GM21737 (cell line): ENCODE measurements around the gene SPATA13.

ENCODE experiments used
- ATAC-seq: cut with Tn5 transposase; IDR thresholded peaks from one replicate; pipeline ENCODE4 v1.9.1; 2021; ENCODE audit warnings: mild to moderate bottlenecking, moderate library complexity; ENCODE audit not compliant: unreplicated experiment

The SPATA13 gene

DNA sequence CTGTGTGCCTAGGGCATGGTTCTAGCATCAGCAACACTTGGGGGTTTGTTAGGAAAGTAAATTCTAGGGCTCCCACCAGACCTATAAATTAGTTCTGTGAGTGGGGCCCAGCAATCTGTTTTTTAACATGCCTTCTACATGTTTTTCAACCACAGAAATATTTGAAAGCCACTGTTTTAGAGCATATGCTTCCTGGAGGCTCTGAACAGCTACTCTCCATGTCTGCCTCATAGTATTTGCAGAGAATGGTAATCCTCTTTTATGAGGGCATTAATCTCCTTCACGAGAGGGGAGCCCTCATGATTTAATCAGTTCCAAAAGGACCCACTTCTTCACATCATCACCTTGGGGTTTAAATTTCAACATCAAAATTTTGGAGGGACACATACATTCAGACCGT, 6.0 kb downstream of the SPATA13 start:
- ATAC-seq: no peak

DNA sequence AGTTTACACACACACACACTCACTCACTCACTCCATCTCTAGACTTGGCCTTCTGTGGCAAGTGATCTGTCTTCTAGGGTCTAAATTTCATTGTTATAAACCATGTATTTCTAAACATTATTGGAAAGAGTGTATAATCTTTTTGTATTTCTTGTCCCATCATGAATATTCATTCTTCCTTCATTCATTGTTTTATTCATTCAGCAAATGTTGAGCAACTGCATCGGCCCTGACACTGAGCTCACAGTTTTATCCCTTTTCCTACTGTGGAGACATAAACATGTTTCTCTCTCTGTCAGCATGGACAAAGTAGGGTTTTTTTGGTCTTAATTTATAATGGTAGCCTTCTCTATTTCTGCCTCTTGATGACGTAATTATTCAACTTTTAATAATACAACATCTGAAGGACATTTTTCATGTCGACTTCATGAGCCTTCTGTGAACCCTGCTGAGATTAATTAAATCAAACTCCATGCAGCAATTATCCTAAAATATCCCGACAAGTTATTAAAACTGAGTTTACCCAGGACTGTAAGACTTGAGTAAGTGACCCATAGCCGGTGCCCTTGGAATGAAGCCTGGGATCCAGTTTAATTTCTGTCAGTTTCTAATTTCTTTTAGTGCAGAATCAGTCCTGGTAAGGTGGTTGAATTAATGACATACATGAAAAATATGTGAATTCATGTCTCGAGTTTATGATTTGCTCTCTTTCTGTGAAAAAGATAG, 7.3 kb downstream of the SPATA13 start:
- ATAC-seq: no peak

DNA sequence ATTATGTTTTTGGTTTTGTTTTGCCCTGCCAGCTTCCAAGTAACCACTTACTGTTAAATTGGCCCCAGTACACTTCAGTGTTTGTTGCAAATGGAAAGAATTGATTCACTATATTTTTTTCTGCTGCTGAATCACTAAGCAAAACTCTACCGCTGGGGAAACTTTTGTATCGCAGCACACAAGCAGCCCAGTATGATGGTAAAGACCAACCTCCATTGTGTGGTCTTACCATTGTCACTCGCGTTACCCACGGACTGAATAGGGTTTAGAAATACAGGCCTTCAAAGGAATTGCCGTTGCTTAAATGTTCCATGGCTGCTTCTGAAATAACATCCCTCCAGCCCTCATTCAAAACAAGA, 7.9 kb downstream of the SPATA13 start:
- ATAC-seq: no peak

DNA sequence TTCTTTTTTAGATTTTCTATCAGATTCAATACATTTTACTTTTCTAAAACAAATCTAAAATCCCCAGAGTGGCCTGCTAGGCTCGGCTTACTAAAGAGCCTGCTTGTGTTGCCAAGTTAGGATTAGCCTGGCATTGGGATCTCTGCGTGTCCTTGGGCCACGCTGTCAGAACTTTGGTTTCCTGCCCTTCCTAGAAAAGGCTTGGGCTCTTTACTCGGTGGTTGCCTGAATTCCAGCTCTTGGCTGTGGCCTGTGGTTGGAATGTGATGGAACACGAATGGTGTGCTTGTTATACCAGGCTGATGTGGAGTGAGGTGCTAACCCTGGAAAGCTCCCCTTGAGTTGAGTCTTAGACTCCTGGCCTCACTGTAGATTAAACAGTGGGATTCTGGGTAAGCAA, 8.5 kb downstream of the SPATA13 start:
- no peak for ATAC-seq

DNA sequence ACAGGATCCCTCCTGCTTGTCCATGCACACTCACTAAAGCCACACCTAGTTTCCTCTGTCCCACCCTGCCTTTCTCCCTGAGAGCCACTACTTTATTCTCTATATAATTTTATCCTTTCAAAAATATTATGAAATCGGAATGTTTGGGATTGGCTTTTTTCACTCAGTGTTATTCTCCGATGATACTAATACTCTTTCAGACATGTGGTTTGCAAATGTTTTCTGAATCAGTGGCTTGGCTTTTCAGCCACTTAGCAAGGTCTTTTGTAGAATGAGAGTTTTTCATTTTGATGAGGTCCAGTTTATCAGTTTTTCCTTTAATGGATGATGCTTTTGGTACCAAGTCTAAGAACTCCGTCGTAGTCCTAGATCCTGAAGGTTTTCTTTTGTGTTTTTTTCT, 11.6 kb downstream of the SPATA13 start:
- no peak for ATAC-seq

DNA sequence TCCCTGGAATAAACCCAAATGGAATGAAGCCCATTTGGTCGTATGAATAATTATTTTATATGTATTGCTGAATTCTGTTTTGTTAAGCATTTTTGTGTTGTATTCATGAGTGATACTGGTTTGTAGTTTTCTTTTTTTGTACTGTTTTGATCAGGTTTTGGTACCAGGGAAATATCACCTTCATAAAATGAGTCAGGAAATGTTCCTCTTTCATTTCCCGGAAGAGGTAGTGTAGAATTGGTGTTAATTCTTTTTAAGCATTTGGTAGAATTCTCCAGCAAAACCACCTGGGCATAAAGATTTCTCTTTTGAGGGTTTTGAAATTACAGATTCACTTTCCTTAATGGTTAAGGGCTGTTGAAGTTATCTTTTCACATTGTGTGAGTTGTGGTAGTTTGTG, 13.3 kb downstream of the SPATA13 start:
- ATAC-seq: no peak

DNA sequence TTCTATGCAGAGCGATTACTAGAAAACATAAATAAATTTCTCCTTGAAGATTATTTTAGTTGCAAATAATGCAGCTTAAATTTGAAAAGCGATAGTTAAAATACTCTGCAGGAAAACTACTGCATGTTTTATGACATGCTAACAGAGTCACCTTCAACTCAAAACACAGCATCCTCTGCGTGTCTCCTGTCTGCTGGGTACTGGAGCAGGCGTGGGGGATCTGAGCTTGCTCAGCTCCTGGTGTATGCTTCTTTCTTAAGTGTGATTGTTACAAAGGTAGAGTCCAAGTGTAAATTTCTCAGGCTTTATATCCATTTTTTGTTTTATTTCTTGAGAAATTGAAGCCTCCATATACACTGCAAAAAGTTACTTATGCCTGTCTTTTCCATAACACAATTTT, 15.3 kb downstream of the SPATA13 start:
- no peak for ATAC-seq

DNA sequence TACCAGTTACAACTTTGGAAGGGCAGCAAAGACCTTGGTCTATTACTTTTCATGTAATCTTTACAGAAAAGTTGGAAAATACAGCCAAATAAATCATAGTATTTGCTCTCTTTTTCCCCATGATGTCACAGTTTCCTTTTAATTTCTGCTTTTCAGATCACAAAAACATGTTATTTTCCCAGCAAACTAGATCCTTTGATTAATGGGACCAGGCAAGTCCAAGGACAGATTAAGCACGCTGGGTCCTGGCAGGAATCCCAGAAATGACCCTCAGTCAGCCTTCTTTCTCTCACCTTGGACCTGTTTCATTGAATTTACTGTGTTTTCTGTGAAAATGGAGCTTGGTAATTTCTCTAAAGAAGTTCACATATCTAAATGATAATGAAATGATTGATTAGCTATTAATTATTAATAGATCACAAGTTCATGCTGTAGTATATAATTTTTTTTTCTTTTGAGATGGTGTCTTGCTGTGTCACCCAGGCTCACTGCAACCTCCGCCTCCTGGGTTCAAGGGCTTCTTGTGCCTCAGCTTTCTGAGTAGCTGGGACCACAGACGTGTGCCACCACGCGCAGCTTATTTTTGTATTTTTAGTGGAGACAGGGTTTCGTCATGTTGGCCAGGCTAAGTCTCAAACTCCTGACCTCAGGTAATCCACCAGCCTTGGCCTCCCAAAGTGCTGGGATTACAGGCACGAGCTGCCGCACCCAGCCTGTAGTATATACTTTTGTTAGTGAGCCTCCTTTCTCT, 16.0 kb downstream of the SPATA13 start:
- ATAC-seq: no peak

DNA sequence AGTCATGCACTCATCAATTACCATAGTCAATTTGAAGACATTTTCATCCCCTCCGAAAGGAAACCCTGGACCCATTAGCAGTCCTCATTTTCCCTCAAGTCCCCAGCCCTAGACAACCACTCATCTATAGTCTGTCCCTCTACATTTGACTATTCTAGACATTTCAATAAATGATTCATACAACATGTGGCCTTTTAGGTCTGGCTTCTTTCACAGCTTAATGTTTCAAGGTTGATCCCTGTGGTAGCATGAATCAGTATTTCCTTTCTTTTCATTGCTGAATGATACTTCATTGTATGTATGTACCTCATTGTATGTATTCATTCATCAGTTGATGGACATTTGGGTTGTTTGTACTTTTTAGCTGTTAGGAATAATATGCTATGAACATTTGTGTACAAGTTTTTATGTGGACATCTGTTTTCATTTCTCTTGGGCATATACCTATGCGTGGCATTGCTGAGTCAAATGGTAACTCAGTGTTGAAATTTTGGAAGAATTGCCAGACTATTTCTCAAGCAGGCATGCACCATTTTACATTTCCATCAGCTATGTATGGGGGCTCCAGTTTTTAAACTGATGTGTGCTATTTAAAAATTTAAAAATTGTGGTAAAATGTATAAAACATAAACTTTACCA, 18.4 kb downstream of the SPATA13 start:
- no peak for ATAC-seq

DNA sequence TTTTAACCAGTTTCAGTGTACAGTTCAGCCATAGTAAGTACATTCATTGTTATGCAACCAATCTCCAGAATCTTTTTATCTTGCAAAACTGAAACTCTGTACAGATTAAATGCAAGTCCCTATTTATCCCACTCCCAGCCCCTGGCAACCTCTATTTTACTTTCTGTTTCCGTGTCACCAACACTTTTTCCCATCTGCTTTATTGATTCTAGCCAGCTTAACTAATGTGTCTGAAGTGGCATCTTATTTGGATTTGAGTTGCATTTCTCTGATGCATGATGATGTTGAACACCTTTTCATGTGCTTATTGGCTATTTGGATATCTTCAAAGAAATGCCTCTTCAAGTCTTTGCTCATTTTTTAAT, 18.9 kb downstream of the SPATA13 start:
- no peak for ATAC-seq

DNA sequence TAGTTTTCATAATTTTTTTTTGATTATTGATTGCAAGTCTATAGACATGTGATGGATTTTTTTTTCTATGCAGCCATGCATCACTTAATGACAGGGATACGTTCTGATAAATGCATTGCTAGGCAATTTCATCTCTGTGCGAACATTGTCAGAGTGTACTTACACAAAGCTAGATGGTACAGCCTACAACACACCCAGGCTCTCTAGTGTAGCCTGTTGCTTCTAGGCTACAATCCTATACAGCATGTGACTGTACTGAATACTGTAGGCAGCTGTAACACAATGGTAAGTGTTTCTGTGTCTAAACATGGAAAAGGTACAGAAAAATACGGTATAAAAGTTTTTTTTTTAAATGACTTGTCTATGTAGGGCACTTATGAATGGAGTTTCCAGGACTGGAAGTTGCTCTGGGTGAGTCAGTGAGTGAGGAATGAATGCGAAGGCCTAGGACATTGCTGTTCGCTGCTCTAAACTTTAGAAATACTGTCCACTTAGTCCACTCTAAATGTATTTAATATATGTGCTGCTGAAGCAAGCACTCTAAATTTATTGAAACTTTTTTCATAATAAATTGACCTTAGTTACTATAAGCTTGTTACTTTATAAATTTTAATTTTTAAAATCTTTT, 20.3 kb downstream of the SPATA13 start:
- ATAC-seq: no peak

DNA sequence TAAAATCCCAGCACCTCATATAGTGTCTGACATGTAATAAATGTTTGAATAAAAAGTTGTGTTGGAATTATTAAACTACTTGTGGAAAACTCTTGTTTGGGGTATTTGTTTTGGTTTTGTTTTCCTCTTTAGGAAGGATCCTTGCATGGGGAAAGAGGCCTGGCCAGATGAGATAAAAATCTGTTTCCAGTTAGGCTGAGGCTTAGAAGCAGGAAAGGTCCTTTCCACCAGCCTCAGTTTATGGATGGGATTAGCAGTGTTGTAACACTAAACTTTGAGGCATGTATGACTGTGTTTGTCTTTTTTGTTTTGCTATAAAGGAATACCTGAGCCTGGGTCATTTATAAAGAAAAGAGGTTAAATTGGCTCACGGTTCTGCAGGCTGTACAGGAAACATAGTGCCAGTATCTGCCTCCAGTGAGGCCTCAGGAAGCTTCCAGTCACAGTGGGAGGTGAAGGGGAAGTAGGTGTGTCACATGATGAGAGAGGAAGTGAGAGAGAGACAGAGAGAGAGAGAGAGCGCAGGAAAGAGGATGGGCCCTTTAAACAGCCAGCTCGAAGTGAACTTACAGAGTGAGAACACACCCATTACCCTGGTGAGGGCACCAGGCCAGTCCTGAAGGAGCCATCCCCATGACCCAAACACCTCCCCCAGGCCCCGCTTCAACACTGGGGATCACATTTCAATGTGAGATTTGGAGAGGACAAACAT, 21.6 kb downstream of the SPATA13 start:
- ATAC-seq: no peak

DNA sequence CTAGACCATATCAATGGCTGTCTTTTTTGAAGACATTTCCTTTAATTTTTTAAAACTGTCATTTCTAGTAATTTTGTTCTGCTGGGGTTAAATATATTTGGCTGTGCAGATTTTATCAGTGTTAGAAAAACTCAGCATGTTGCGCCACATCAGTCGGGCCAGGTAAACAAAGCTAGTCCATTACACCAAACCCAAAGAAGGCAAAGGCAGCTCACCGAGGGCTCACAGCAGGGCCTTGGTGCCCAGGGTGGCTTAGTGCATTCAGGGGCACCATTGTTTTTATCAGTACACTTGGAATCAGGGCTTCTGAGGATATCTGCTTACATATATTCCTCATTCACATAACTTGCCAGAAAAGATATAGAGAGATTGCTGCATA, 22.2 kb downstream of the SPATA13 start:
- ATAC-seq: no peak

DNA sequence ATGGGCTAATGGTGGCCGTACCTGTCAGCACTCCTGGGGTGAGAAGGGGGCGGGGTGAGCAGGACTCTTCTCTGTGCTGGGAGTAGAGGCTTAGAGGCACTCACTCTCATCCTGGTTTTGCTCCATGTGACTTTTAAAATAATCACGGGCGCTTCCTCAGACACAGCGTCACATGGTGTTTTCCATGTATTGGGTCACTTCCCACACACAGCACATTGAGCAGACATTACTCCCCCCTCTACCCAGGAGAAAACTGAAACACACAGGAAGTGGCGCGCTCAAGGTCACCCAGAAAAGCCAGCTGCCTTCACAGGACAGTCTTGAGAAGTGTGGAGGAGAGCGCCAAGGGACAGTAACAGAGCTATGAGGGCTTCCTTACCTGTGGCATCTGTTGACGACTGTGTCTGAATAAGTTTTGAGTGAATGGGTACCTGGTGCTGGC, 23.2 kb downstream of the SPATA13 start:
- ATAC-seq: no peak

DNA sequence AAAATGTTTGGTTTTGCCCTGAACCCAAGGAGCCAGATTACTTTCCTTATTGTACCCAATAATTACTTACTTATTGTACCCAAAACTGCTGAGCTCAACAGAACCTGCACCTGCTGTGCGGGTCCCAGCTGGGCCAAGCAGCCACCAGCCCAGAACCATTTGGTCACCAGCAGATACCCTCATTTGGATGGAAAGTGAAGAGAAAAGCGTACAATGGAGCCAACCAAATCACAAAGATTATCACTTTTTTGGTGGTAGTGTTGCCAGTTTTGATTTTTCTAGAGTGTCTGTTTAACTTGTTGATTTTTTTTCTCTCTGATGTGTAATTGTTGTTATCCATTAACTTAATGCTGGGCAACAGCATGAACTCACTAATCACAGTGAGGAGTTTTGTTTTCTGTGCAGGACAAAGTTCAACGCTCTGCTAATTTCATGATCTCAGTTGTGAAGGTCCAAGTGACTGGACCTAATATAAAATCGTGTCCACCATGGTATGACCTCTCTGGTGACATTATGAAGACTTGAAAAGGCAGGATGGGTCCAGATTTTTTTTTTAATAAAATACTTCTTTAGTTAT, 23.8 kb downstream of the SPATA13 start:
- no peak for ATAC-seq

DNA sequence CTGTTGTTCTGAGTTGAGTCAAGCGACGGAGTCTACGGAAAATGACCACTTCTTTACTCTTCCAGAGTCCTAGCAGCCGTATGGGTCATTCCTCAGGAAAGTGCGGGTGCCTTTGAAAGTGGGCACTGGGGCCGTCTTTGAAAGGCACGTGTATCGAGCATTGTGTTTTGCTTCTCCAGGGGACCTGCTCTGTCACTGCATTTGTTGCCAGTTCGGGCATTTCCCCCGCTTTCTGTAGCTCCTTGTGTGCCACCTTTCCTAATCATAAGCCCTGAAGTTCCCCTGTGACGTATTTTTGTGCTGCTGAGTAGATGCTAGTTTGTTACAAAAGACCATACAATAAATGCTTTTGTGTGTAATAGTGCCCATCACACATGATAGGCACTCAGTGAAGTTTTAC, 24.4 kb downstream of the SPATA13 start:
- no peak for ATAC-seq

DNA sequence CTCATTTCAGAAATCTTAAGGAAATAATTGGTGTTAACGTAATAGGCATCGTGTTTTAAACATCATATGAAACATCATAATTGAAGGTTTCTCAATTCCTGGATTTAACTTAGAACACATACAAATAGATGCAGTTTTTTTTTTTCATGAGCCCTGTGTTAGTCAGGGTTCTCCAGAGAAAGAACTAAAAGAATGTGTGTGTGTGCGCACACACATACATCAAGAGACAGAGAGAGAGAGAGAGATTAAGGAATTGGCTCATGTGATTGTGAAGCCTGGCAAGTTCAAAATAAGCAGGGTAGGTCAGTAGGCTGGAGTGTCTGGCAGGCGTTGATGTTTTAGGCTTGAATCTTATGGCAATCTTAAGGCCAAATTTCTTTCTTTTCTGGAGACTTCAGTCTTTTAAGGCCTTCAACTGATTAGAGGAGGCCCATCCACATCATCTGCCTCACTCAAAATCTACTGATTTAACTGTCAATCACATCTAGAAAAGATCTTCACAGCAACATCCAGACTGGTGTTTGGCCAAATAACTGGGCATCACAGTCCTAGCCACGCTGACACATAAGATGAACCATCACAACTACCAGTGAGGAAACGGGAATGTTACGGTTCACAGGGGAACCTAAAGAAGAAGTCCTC, 25.2 kb downstream of the SPATA13 start:
- ATAC-seq: no peak

DNA sequence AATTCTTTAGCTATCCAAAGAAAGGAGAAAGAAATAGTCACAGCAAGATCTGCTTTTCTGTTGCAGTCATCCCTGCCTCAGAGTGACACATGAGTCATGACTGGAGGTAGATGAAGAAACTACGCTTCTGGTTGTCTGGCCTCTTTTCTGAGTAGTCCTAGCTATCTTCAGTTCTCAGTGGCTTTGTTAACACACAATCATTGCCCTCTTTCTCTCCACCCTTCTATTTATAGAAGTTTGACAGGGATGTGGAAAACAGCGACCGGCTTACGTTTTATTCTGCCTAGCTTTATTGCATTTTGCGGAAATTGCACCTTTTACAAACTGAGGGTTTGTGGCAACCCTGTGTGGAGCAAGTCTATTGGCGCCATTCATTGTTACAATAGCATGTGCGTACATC, 26.7 kb downstream of the SPATA13 start:
- ATAC-seq: no peak

DNA sequence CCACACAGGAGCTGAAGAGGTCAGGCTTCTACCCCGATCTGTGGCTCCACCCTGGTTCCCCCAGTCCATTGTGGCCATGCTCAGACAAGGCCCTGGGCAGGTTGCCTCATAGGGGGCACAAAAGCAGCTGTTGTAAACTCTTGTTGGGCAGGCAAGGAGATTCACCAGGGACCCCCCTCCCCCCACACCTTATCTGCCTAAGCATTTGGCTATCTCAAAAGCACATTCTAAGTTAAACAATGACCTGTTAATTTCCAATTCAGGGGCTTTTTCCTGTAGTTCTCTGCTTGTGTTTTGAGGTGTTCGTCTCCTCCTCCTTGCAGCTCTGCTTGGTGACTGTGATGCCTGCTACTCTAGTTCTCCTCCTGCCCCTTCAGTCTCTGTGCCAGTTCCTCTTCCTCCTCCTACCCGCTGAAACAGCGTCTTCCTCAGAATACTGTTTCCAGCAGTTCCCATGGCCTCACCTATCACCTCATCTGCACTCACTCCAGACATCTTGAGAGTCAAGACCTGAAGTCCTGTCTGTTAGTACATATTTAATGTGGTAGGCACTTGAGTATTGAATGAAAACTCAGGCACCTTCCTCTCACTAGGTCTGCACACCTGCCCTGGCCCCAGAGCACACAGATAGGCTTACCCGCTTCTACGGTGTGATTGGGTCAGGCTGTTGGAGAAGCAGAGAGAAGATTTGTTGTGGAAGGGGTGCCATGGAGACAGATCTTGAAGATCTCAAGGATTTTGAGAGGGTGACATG, 31.7 kb downstream of the SPATA13 start:
- no peak for ATAC-seq

DNA sequence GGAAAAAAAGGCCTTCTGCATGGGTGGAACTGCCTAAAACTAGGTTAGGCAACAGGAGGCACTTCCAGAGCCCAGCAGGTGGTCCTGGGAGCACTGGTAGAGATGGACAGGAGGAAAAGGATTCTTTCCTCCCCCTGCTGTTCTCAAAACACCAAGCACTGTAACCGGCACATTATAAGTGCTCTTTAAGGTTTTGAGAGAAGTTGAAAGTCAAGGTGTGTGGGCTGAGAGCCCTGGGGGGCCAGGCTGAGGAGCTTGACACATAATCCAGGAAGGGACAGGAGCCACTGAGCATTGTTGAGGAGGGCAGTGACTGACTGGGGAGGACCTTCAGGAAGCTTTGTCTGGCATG, 32.3 kb downstream of the SPATA13 start:
- no peak for ATAC-seq
